Stimulated activated CD4-positive, alpha-beta T cell treated with anti-CD3 and anti-CD28 coated beads, TNF-alpha, amount 100 ng/mL, for 48 hours (primary cell): ENCODE data around the gene GKN1.

Experiments used
- DNase-seq, 3 donors: peaks; one replicate each; pipeline ENCODE4 v3.0.0-alpha.2; 2020; ENCODE audit warnings: low read depth in 3 of 3

The GKN1 gene

GRCh38 chr2:68959001-68959400 lies 15.4 kb upstream of the GKN1 start:
- no peak for DNase-seq

- DNase-seq: no peak
These were observed 13.1 kb upstream of the GKN1 start for GRCh38 chr2:68961380-68961779.

GRCh38 chr2:68964282-68964681 lies 10.2 kb upstream of the GKN1 start:
- DNase-seq: no peak

- no peak for DNase-seq
These were observed 6.2 kb upstream of the GKN1 start for GRCh38 chr2:68968221-68968620.

GRCh38 chr2:68969736-68970490 lies 4.5 kb upstream of the GKN1 start:
- no peak for DNase-seq

GRCh38 chr2:68970566-68971265 lies 3.7 kb upstream of the GKN1 start:
- no peak for DNase-seq

GRCh38 chr2:68971591-68972231 lies 2.7 kb upstream of the GKN1 start:
- no peak for DNase-seq

- no peak for DNase-seq
These were observed 670 bp downstream of the GKN1 start for GRCh38 chr2:68974946-68975665.

- no peak for DNase-seq
These were observed 1.4 kb downstream of the GKN1 start for GRCh38 chr2:68975844-68976243.

GRCh38 chr2:68977453-68977852 lies 3.0 kb downstream of the GKN1 start:
- DNase-seq: no peak

- DNase-seq: no peak
These were observed 3.7 kb downstream of the GKN1 start for GRCh38 chr2:68978098-68978497.

GRCh38 chr2:68980956-68981355 lies 6.5 kb downstream of the GKN1 start:
- DNase-seq: no peak

GRCh38 chr2:68987021-68987503 lies 12.6 kb downstream of the GKN1 start:
- no peak for DNase-seq

- DNase-seq: no peak
These were observed 14.6 kb downstream of the GKN1 start for GRCh38 chr2:68989035-68989434.

GRCh38 chr2:68992341-68992740 lies 17.9 kb downstream of the GKN1 start:
- DNase-seq: no peak

- no peak for DNase-seq
These were observed 18.5 kb downstream of the GKN1 start for GRCh38 chr2:68992933-68993332.

GRCh38 chr2:68993660-68994059 lies 19.2 kb downstream of the GKN1 start:
- DNase-seq: no peak

- no peak for DNase-seq
These were observed 20.4 kb downstream of the GKN1 start for GRCh38 chr2:68994864-68995263.

- no peak for DNase-seq
These were observed 21.5 kb downstream of the GKN1 start for GRCh38 chr2:68995916-68996315.

- DNase-seq: no peak
These were observed 23.0 kb downstream of the GKN1 start for GRCh38 chr2:68997401-68997800.

GRCh38 chr2:69001879-69002278 lies 27.4 kb downstream of the GKN1 start:
- no peak for DNase-seq

- no peak for DNase-seq
These were observed 29.3 kb downstream of the GKN1 start for GRCh38 chr2:69003731-69004130.
